Left forelimb (tissue), 1 donor: Measurements from ENCODE around the gene AGRP.
"Not testable (repeated sequence)": the region's sequence is repeated elsewhere in the genome, so short reads cannot be mapped to it uniquely, and the experiment has no call there.

Source experiments
- DNase-seq: peaks from one replicate; pipeline ENCODE4 v3.0.0-alpha.2; 2018; ENCODE audit warnings: low spot score

Gene AGRP

GRCh38 chr16:67504031-67505021 is 21.0 kb upstream of the AGRP start:
- no peak for DNase-seq

GRCh38 chr16:67499106-67499505 is 15.8 kb upstream of the AGRP start:
- DNase-seq: no peak

GRCh38 chr16:67490335-67491096 is 7.2 kb upstream of the AGRP start:
- no peak for DNase-seq

GRCh38 chr16:67489401-67490083 is 6.2 kb upstream of the AGRP start:
- DNase-seq: no peak

GRCh38 chr16:67487561-67487960 is 4.2 kb upstream of the AGRP start:
- DNase-seq: not testable (repeated sequence)

GRCh38 chr16:67486805-67487204 is 3.5 kb upstream of the AGRP start:
- DNase-seq: no peak

GRCh38 chr16:67483731-67484525 is 581 bp upstream of the AGRP start:
- DNase-seq: no peak

GRCh38 chr16:67482233-67482924 is 968 bp downstream of the AGRP start:
- no peak for DNase-seq

GRCh38 chr16:67481561-67482232 is 1.6 kb downstream of the AGRP start:
- no peak for DNase-seq

- peak; percentile 100 for DNase-seq
Observed at GRCh38 chr16:67480833-67481560, 2.4 kb downstream of the AGRP start, which contains the start of gene ATP6V0D1. TSS of gene ATP6V0D1 (minus strand) at chr16:67481157. CDS start at chr16:67481086, 71 bp downstream.

GRCh38 chr16:67477960-67478554 is 5.3 kb downstream of the AGRP start:
- no peak for DNase-seq

- no peak for DNase-seq
Observed at GRCh38 chr16:67474551-67475455, 8.5 kb downstream of the AGRP start.

GRCh38 chr16:67471758-67472384 is 11.5 kb downstream of the AGRP start:
- DNase-seq: no peak

- no peak for DNase-seq
Observed at GRCh38 chr16:67470359-67470758, 13.0 kb downstream of the AGRP start.

GRCh38 chr16:67468731-67469130 is 14.6 kb downstream of the AGRP start:
- DNase-seq: no peak

GRCh38 chr16:67466581-67466980 is 16.8 kb downstream of the AGRP start:
- no peak for DNase-seq

GRCh38 chr16:67464565-67464964 is 18.8 kb downstream of the AGRP start:
- DNase-seq: no peak

- no peak for DNase-seq
Observed at GRCh38 chr16:67463691-67464090, 19.7 kb downstream of the AGRP start.
